OCI-LY1 (cell line): ENCODE data around the gene ST3GAL3.

Experiments
- H2AFZ ChIP-seq: fragments of 200-600 bp; sonication (generic), shearing (Covaris generic); 2 replicates; pipeline ENCODE4 v1.6.0; 2014; ENCODE audit warnings: antibody characterized with exemption, mild to moderate bottlenecking, low read length
- H3F3A ChIP-seq: fragments of 200-600 bp; sonication (generic), shearing (Covaris generic); 2 replicates; pipeline ENCODE4 v1.6.0; 2014; ENCODE audit warnings: mild to moderate bottlenecking, antibody characterized with exemption, low read length, moderate library complexity; ENCODE audit not compliant: insufficient read depth
- H3K27ac ChIP-seq: fragments of 200-600 bp; sonication (generic); 2 replicates; pipeline ENCODE4 v1.5.1; 2014; ENCODE audit warnings: low read length, mixed run types, mild to moderate bottlenecking, low read depth; ENCODE audit not compliant: poor library complexity, severe bottlenecking
- H3K27me3 ChIP-seq: fragments of 200-600 bp; sonication (generic); 2 replicates; pipeline ENCODE4 v1.6.0; 2014; ENCODE audit warnings: antibody characterized with exemption, mild to moderate bottlenecking, low read length, moderate library complexity; ENCODE audit not compliant: insufficient read depth
- H3K36me3 ChIP-seq: fragments of 200-600 bp; sonication (generic); 2 replicates; pipeline ENCODE4 v1.6.1; 2014; ENCODE audit warnings: mild to moderate bottlenecking, antibody characterized with exemption, low read length, moderate library complexity, mixed read lengths; ENCODE audit not compliant: insufficient read depth
- H3K4me1 ChIP-seq: fragments of 200-600 bp; sonication (generic); 2 replicates; pipeline ENCODE4 v1.5.1; 2014; ENCODE audit warnings: mild to moderate bottlenecking, low read length, moderate library complexity; ENCODE audit not compliant: insufficient read depth, severe bottlenecking
- H3K4me2 ChIP-seq: fragments of 200-600 bp; sonication (generic), shearing (Covaris generic); 2 replicates; pipeline ENCODE4 v1.6.1; 2014; ENCODE audit warnings: low read length
- H3K4me3 ChIP-seq: fragments of 200-600 bp; sonication (generic); 2 replicates; pipeline ENCODE4 v1.5.1; 2014; ENCODE audit warnings: low read length, low read depth, mild to moderate bottlenecking, mixed read lengths; ENCODE audit not compliant: poor library complexity, severe bottlenecking
- H3K79me2 ChIP-seq: fragments of 200-600 bp; shearing (Covaris generic); 2 replicates; pipeline ENCODE4 v1.6.1; 2016; ENCODE audit warnings: mixed run types, low read length, mixed read lengths; ENCODE audit not compliant: insufficient read depth
- H3K9ac ChIP-seq: fragments of 200-600 bp; sonication (generic), shearing (Covaris generic); 2 replicates; pipeline ENCODE4 v1.6.1; 2014; ENCODE audit warnings: mild to moderate bottlenecking, low read length, mixed read lengths
- H3K9me2 ChIP-seq: fragments of 200-600 bp; sonication (generic), shearing (Covaris generic); 2 replicates; pipeline ENCODE4 v1.6.1; 2014; ENCODE audit warnings: low read depth, mild to moderate bottlenecking, low read length, mixed read lengths
- H3K9me3 ChIP-seq: fragments of 200-600 bp; shearing (Covaris generic); 2 replicates; pipeline ENCODE4 v1.6.1; 2014; ENCODE audit warnings: low read length, mixed read lengths
- H4K20me1 ChIP-seq: fragments of 200-600 bp; sonication (generic), shearing (Covaris generic); 2 replicates; pipeline ENCODE4 v1.6.0; 2016; ENCODE audit warnings: mild to moderate bottlenecking, low read length; ENCODE audit not compliant: insufficient read depth
- EZH2 ChIP-seq: fragments of 200-600 bp; sonication (generic), shearing (Covaris generic); IDR thresholded peaks from 2 replicates; pipeline ENCODE4 v1.8.0; 2017; ENCODE audit warnings: borderline replicate concordance, mixed run types, mild to moderate bottlenecking, antibody characterized with exemption, low read length, moderate library complexity, mixed read lengths
- TF ChIP-seq, protein P1 (sequence below): fragments of 200-600 bp; sonication (generic), shearing (Covaris generic); IDR thresholded peaks from 2 replicates; pipeline ENCODE4 v1.5.1; 2017; ENCODE audit warnings: mild to moderate bottlenecking, antibody characterized with exemption, low read length, moderate library complexity, mixed read lengths

Gene ST3GAL3

GRCh38 chr1:43809097-43809673 lies 101.8 kb downstream of the ST3GAL3 start:
- H3K9me2 ChIP-seq = no peaks in the 10 kb centered on the region
- H3K4me2 ChIP-seq = no peak overlapping the region
- peaks cover 2% of the 10 kb centered on the region for H3K4me1 ChIP-seq
- H3K9ac ChIP-seq = no peak overlapping the region
- 0 out of 2 replicates have a peak, but pooled peaks cover 3% of the 10 kb centered on the region for H3K36me3 ChIP-seq
- no peak overlapping the region for H3K4me3 ChIP-seq
- no peaks in the 10 kb centered on the region for H3K79me2 ChIP-seq
- no peaks in the 10 kb centered on the region for H4K20me1 ChIP-seq
- TF ChIP-seq, protein P1, sequence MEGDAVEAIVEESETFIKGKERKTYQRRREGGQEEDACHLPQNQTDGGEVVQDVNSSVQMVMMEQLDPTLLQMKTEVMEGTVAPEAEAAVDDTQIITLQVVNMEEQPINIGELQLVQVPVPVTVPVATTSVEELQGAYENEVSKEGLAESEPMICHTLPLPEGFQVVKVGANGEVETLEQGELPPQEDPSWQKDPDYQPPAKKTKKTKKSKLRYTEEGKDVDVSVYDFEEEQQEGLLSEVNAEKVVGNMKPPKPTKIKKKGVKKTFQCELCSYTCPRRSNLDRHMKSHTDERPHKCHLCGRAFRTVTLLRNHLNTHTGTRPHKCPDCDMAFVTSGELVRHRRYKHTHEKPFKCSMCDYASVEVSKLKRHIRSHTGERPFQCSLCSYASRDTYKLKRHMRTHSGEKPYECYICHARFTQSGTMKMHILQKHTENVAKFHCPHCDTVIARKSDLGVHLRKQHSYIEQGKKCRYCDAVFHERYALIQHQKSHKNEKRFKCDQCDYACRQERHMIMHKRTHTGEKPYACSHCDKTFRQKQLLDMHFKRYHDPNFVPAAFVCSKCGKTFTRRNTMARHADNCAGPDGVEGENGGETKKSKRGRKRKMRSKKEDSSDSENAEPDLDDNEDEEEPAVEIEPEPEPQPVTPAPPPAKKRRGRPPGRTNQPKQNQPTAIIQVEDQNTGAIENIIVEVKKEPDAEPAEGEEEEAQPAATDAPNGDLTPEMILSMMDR = no peak
- no peak for TF ChIP-seq EZH2
- no peak overlapping the region for H3K27ac ChIP-seq
- H3K27me3 ChIP-seq = no peaks in the 10 kb centered on the region
- no peak overlapping the region for H2AFZ ChIP-seq
- H3K9me3 ChIP-seq = 0 out of 2 replicates have a peak, but pooled peaks cover 5% of the 10 kb centered on the region
- H3F3A ChIP-seq = no peaks in the 10 kb centered on the region

DNA sequence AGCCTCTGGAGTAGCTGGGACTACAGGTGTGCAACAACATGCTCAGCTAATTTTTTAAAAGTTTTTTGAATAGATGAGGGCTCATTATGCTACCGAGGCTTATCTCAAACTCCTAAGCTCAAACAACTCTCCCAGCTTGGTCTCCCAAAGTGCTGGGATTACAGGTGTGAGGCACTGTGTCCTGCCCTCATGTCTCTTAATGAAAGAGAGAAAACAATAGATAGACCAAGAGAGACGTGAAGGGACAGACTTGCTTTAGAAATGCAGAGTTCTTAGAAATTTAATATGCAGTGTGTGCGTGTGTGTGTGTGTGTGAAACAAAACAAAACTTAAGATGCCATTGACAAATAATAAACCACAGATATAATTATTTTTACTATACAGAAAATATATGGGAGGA lies 105.2 kb downstream of the ST3GAL3 start:
- no peak overlapping the region for H3K4me2 ChIP-seq
- H2AFZ ChIP-seq = no peak overlapping the region
- TF ChIP-seq EZH2 = no peak
- TF ChIP-seq, protein P1 = no peak

GRCh38 chr1:43814401-43814800 lies 107.1 kb downstream of the ST3GAL3 start:
- no peaks in the 10 kb centered on the region for H3K9me3 ChIP-seq
- no peaks in the 10 kb centered on the region for H3K79me2 ChIP-seq
- no peaks in the 10 kb centered on the region for H3K27me3 ChIP-seq
- H2AFZ ChIP-seq = no peak overlapping the region
- TF ChIP-seq, protein P1 = no peak
- no peak for TF ChIP-seq EZH2
- H3K36me3 ChIP-seq = peaks cover 23% of the 10 kb centered on the region
- no peaks in the 10 kb centered on the region for H3K4me1 ChIP-seq
- no peak overlapping the region for H3K27ac ChIP-seq
- H3F3A ChIP-seq = no peaks in the 10 kb centered on the region
- H3K9me2 ChIP-seq = no peaks in the 10 kb centered on the region
- H3K4me3 ChIP-seq = no peak overlapping the region
- H3K4me2 ChIP-seq = no peak overlapping the region
- no peaks in the 10 kb centered on the region for H4K20me1 ChIP-seq
- no peak overlapping the region for H3K9ac ChIP-seq

More for the DNA sequence above, 105.2 kb downstream of the ST3GAL3 start:
- Histone ChIP-seq H3K9me2 (no peaks in the 10 kb centered on the region), H4K20me1 (no peaks in the 10 kb centered on the region), H3K9ac (no peak overlapping the region), H3K27me3 (no peaks in the 10 kb centered on the region), H3K4me1 (no peaks in the 10 kb centered on the region), H3K9me3 (0 out of 2 replicates have a peak, but pooled peaks cover 5% of the 10 kb centered on the region), H3F3A (no peaks in the 10 kb centered on the region), H3K36me3 (peaks cover 9% of the 10 kb centered on the region; the same call in 1 of the 2 replicates), H3K27ac (no peak overlapping the region), H3K4me3 (no peak overlapping the region), H3K79me2 (no peaks in the 10 kb centered on the region)
